Activated CD8-positive, alpha-beta memory T cell treated with anti-CD3 and anti-CD28 coated beads, Interleukin-2, amount 50 U/mL, for 4 hours (primary cell): ENCODE data around the gene DUOX2.
"Not testable (repeated sequence)": the region's sequence is repeated elsewhere in the genome, so short reads cannot be mapped to it uniquely, and the experiment has no call there.

ENCODE experiments used
- DNase-seq: peaks from one replicate; pipeline ENCODE4 v3.0.0-alpha.2; 2020

DUOX2 gene

DNA sequence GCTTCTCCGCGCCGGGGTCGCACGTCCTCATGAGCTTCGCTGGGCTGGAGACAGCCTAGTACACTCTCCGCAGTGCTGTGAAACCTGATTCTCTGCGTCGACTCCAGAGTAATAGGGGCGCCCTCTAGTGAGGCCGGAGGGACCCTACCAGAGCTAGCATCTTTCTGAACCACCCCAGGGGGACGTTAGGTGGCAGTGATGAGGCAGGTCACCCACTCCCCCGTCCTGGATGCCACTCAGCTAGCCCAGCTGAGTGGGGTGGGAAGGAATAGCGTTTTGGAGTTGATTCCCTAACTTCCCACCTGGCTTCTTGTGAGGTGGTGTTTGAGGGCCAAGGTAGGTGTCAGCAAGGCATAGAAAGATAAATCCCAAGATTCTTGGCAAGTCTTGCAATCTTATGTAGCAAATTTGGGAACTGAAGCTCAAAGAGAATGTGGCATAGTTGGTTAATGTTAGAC is 4.2 kb upstream of the DUOX2 start:
- peak; percentile 81 for DNase-seq

DNA sequence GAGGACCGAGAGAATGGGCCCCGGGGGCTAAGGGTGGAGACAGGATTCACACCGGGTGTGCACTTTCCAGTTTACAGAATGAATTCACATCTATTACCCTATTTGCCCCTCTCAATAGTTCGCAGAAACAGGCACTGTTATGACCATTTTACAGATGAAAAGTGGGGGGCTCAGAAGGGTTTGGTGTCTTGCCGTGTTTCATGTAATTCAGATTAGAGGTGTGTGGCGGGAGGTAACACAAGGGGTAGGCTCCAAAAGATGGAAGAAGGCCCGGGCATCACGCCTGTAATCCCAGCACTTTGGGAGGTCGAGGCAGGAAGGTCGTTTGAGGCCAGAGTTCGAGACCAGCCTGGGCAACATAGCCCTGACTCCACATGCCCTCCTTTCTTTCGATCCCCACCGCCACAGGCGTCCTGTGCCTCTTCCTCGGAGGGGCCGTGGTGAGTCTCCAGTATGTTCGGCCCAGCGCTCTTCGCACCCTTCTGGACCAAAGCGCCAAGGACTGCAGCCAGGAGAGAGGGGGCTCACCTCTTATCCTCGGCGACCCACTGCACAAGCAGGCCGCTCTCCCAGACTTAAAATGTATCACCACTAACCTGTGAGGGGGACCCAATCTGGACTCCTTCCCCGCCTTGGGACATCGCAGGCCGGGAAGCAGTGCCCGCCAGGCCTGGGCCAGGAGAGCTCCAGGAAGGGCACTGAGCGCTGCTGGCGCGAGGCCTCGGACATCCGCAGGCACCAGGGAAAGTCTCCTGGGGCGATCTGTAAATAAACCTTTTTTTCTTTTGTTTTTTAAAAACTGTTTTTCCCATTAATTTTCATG is 3.5 kb upstream of the DUOX2 start:
- no peak for DNase-seq

GRCh38 chr15:45116482-45117307 is 2.7 kb upstream of the DUOX2 start:
- DNase-seq: no peak

GRCh38 chr15:45116006-45116481 is 2.1 kb upstream of the DUOX2 start:
- DNase-seq: no peak

DNA sequence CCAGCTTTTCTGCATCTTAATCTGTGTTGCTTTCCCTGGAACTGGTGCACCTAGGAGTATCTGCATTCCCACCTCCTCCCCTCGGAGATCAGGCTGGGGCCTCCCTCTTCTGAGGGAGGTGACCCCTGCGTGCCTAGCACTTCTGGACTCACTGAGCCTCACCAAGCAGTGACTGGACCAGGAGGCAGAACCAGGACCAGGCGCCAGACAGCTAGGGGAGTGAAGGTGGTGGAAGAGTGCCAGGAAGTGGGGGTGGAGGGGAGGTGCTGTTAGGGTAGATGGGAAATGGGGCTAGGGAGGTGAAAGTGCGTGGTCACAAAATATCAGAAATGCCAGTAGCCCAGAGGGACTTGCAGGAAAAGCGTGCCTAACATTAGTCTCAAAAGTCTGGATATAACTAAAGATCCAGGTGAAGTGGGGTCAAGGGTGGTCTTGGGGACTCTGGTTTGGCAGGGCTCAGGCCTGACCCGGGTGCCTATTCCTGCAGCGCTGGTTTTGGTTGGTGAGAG is 1.4 kb upstream of the DUOX2 start:
- DNase-seq: no peak

GRCh38 chr15:45114751-45115085 is 746 bp upstream of the DUOX2 start:
- DNase-seq: no peak

DNA sequence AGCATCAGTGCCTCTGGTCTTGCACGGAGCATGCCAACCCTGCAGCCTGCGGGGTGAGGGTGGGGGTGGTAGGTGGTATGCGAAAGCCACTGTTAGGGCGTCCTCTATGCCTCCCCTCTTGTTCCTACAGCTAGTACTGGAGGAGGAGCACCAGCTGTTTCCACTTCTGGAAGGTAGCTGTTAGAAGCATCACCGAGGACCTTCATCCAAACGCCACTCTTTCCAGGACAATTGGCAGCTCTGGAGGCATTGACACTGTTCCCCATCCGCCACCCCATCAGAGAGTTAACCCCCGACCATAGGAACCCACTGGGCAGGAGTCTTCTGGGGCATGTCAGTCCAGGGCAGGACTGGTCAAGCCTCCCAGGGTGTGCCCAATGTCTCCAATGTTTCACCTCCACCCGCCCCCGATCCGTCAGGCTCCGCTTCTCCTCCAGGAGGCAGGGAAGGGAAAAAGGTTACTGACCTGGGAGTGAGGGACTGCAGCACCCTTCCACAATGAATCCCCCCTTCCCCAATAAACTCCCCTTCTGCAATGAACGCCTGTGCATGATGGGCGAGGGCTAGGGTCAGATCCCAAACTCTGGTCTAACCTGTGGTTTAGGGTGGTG is 487 bp downstream of the DUOX2 start:
- DNase-seq: no peak

DNA sequence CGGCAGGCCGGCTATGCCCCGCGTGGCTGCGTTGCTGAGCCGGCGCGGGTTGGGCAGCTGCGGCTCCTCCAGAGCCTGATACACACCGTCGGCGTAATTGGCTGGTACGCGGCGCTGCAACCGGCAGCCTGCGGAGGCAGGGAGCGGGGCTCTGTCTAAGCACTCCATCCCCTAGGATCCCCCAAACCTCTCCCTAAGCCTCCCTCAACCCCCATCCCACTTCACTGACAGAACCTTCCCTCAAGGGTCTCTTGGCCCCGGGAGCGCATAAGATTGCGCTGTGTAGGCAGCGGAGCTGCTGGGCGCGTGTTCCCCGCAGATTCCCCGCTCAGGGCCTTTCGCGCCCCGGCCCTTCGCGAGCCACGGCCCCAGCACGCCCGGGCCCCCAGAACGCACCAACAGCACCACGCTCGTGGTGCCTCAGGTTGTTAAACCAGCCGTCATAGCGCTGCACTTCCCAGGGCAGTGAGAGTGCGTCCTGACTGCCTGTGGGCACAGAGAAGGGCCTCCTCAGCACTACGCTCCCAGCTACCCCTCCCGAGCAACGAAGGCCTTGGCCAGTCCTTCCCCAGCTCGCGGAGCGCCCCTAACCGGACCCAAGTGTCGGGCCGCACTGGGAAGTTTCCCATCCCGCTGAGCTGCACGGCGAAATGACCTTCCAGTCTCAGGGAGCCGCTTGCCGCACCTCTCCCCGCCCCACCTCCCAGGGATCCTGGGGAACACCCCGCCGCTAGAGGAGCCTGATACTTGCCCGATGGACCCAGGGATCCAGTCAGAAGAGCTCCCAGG is 1.2 kb downstream of the DUOX2 start:
- DNase-seq: no peak

DNA sequence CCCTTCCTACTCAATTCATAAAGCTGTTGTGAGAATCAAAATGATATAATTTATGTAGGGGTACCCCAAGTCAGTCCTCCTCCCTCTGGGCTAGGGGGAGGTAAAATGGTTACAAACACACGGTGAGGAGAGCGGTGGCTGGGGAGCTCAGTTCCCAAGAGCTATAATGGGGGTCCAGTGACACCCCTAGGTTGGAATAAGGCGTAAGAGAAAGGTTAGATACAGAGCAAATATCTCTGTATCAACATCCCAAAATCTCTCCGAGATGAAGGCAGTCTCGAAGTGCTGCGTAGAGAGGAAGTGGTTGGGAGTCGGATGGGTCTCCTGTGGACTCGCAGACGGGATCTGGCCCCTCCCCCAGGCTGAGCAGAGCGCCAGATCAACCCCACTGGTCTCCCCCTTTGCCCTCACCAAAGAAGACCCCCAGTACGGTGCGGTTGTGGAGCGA is 1.8 kb downstream of the DUOX2 start:
- no peak for DNase-seq

DNA sequence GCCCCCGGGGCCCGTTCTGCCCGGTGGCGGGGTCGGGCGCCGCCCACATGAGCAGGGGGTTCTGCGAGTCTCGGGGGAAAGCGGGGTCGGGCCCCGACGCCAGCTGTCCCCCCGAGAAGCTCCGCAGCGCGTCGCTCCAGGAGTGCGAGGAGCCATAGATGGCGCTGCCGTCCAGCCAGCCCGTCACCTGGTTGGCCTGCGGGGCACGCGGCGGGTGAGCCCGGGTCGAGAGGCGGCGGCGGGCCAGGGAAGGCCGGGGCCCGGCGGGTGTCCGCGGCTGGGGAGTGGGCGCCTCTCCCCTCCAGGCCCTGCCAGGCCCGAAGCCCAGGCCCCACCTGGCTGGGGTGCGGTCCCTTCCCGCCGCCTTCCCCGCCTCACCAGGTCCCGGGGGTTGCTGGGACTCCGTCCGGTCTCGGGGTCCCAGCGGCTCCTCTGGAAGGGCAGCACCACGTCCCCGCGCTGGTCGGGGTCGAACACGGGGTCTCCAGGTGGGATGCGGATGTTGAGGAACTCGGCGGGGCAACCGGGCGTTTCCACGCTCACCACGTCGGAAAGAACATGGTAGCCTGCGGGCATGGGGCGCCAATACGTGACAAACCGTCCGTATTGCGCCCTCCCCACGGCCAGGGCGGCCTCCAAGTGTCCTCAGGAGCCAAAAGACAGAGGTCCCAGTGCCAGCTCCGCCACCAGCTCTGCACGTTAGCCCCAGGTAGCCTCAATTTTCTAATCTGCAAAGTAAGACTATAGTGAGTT is 2.4 kb downstream of the DUOX2 start:
- DNase-seq: no peak

- no peak for DNase-seq
Observed at GRCh38 chr15:45110256-45110820, 3.6 kb downstream of the DUOX2 start.

GRCh38 chr15:45107941-45108630 is 5.9 kb downstream of the DUOX2 start:
- DNase-seq: no peak

DNA sequence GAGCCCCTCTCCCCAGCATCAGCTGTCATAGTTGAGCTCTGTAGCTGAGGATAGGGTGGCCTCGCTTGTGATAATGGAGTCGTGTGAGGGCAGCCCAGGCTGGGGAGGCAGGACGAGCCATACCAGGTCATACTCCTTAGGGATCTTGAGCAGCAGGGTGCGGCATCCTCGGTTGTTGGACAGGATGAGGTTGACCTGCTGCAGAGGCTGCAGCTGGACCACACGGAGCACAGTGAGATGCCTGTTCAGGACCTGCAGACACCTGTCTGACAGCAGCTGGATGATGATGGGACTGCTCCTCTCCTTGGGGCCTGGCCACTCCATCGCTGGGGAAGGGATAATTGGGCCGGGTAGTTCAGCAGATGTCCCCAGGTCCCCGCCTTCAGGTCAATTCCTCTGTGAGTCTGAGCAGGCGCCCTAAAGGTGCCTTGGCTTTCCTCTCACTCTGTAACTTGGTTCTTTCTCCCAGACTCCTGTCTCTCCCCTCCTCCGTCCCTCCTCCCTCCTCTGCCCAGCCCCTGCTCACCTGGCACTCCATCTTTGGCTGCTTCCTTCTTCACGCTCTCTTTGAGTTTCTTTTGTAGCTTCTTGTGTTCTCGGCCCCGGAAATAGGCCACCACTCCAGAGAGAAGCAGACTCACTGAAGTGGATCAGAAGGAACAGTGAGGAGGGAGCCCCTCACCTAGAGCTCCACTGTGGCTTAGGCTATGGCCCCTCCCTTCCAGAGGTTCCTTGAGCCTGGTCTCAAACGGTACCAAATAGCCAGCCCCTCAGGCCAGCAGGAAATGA is 7.8 kb downstream of the DUOX2 start:
- no peak for DNase-seq

DNA sequence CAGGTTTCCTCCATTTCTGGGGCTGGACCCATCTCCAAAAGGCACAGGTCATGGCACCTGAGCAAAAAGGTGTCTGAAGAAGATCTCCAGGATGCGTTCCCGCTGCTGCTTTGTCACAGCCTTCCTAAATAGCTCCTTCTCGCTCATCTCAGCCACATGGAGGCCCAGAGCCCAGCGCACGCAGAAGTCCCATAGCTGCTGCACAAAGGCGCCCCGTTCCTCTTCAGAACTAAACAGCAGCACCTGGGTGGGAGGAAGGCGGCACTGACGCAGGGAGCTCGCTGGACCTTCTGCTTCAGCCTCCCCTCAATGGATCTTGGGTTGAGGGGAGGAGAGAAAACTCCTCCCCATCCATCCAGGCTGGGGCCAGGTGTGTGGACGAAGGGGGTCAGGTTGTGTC is 8.4 kb downstream of the DUOX2 start:
- DNase-seq: no peak

GRCh38 chr15:45104170-45104569 is 9.8 kb downstream of the DUOX2 start:
- DNase-seq: not testable (repeated sequence)

DNA sequence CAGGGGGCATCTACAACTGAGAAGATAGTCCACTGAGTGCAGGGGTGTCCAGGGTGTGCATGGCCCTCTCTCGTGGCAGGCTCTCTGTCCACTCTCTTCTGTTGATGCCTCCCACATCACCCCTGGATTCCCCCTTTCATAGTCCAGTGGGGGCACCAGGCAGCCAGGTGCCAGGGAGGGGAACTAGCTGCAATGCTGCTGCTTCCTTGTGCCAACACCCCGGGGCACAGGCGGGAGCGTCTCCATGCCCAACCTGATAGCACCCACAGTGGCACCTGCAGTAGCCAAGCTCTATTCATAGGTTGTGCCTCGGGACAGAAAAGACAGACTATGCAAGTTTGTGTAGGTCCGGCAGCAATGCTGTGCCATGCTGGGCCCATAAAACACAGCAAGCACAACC is 11.7 kb downstream of the DUOX2 start:
- DNase-seq: no peak

GRCh38 chr15:45101749-45102148 is 12.2 kb downstream of the DUOX2 start:
- DNase-seq: no peak

DNA sequence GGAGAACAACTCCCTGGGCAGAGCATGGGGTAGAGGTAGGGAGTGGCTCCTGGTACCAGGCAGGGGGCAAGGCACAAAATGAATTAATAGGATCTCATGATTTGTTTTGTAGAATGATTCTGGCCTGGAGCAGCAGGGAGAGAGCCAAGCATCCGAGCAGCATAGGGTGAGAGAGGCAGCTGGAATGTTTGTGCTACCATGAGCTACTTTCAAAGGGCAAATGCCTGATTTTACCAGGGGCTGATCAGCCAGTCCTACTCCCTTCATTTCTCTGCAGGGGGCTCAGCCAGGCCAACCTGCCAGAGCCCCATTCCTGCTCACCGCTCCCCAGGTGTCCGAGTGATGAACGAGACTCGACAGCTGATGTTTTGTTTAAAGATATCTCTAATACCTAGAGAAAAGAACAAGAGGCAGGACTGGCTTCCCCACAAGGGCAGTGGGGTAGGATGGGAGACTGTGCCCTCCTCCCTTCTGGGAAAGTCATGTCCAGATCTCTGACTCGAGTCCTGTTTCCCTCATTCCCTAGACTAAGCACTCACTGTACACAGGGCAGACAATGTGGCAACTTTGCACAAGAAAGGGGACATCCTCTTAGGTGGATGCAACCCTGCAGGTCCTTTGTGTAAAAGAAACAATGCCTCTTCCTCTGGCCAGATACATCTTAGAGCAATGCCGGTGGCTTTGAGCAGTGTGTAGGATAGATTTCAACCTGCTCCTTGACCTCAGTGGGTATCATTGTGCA is 12.9 kb downstream of the DUOX2 start:
- no peak for DNase-seq

- DNase-seq: no peak
Observed at GRCh38 chr15:45099549-45100165, 14.3 kb downstream of the DUOX2 start.
